ENCODE measurements around the gene CETP.

- TF ChIP-seq, protein P1, sequence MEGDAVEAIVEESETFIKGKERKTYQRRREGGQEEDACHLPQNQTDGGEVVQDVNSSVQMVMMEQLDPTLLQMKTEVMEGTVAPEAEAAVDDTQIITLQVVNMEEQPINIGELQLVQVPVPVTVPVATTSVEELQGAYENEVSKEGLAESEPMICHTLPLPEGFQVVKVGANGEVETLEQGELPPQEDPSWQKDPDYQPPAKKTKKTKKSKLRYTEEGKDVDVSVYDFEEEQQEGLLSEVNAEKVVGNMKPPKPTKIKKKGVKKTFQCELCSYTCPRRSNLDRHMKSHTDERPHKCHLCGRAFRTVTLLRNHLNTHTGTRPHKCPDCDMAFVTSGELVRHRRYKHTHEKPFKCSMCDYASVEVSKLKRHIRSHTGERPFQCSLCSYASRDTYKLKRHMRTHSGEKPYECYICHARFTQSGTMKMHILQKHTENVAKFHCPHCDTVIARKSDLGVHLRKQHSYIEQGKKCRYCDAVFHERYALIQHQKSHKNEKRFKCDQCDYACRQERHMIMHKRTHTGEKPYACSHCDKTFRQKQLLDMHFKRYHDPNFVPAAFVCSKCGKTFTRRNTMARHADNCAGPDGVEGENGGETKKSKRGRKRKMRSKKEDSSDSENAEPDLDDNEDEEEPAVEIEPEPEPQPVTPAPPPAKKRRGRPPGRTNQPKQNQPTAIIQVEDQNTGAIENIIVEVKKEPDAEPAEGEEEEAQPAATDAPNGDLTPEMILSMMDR (IDR thresholded peaks at IDR 0.05 in 4 of 5, conservative IDR thresholded peaks at IDR 0.05 in 1 of 5), result no peak
- TF ChIP-seq POLR2A (IDR thresholded peaks at IDR 0.05), result no peak
Observed at GRCh38 chr16:56943761-56944375, 17.9 kb upstream of the CETP start.
